T-cell (primary cell): ENCODE measurements around the gene TNRC6A. TPM values are rescaled to one million over a fixed set of nuclear protein-coding genes. Genes with fewer than 3 reads are reported as not detected.
A peak's percentile ranks its signal among the peaks of the same experiment; 100 is the strongest.
"Not testable (repeated sequence)": the region's sequence is repeated elsewhere in the genome, so short reads cannot be mapped to it uniquely, and the experiment has no call there.

Source experiments
- ATAC-seq, 4 experiments: fragments of 200-7000 bp in 3 of 4; fragments of 150-1000 bp in 1 of 4; cut with Tn5 transposase; replicated peaks in 1 of 4; 1 replicate in 3 of 4; 2 replicates in 1 of 4; pipeline ENCODE4 v1.10.0; 2021; ENCODE audit warnings: moderate library complexity in 3 of 4, mild to moderate bottlenecking in 2 of 4, moderate number of reproducible peaks in 1 of 4
- CTCF ChIA-PET, 2 donors: fragments of 300-600 bp; sonication (Branson Sonifier 250); formaldehyde crosslinking; loops; one replicate each; lab custom pipeline; 2022; ENCODE audit warnings: antibody characterized with exemption in 2 of 2; lab: Charles Lee
- POLR2A ChIA-PET, 2 donors: fragments of 300-600 bp; sonication (Branson Sonifier 250); formaldehyde crosslinking; loops; one replicate each; lab custom pipeline; 2022; ENCODE audit warnings: antibody characterized with exemption in 2 of 2; lab: Charles Lee
- DNase-seq, 35 experiments: peaks; one replicate each; pipeline versions ENCODE4 v3.0.0 to v3.0.0-alpha.2; 2013 to 2023
- H3K27ac ChIP-seq: one replicate; pipeline ENCODE4 v1.5.1; 2013; ENCODE audit warnings: low read length
- H3K27me3 ChIP-seq, 2 experiments: replicated peaks in 1 of 2; 1 replicate in 1 of 2; 2 replicates in 1 of 2; pipeline versions ENCODE4 v1.6.1 to v1.7.0; 2013; ENCODE audit warnings: low read length in 1 of 2, mixed read lengths in 1 of 2; ENCODE audit not compliant: control insufficient read depth in 2 of 2, insufficient read depth in 2 of 2; ENCODE audit errors: extremely low read depth in 1 of 2
- H3K36me3 ChIP-seq, 2 donors: 1 replicate in 1 of 2; 2 replicates in 1 of 2; pipeline versions ENCODE4 v1.6.1 to v1.7.0; 2013; ENCODE audit warnings: low read length in 1 of 2; ENCODE audit not compliant: control insufficient read depth in 2 of 2, insufficient read depth in 1 of 2; ENCODE audit errors: extremely low read depth in 1 of 2
- H3K4me1 ChIP-seq, 2 experiments: 1 replicate in 1 of 2; 2 replicates in 1 of 2; pipeline versions ENCODE4 v1.6.1 to v1.7.0; 2013; ENCODE audit warnings: low read length in 2 of 2, mixed read lengths in 1 of 2; ENCODE audit not compliant: insufficient read depth in 2 of 2, control insufficient read depth in 1 of 2; ENCODE audit errors: extremely low read depth in 1 of 2
- H3K4me3 ChIP-seq, 2 donors: 1 replicate in 1 of 2; 2 replicates in 1 of 2; pipeline versions ENCODE4 v1.5.1 to v1.7.0; 2013; ENCODE audit warnings: mild to moderate bottlenecking in 2 of 2, low read length in 1 of 2, moderate library complexity in 1 of 2; ENCODE audit not compliant: control insufficient read depth in 1 of 2; ENCODE audit errors: extremely low read depth in 1 of 2
- H3K9me3 ChIP-seq: 2 replicates; pipeline ENCODE4 v1.7.0; 2013
- H3K27ac Mint-ChIP-seq, 2 donors: one replicate each; pipeline ENCODE4 v1.8.0; 2020 to 2021; ENCODE audit warnings: mild to moderate bottlenecking in 2 of 2, mixed read lengths in 2 of 2
- H3K27me3 Mint-ChIP-seq, 2 donors: one replicate each; pipeline ENCODE4 v1.8.0; 2021 to 2022; ENCODE audit warnings: mixed read lengths in 2 of 2
- H3K36me3 Mint-ChIP-seq: one replicate; pipeline ENCODE4 v1.8.0; 2021; ENCODE audit warnings: mixed read lengths
- H3K4me1 Mint-ChIP-seq, 3 donors: one replicate each; pipeline ENCODE4 v1.8.0; 2020 to 2022; ENCODE audit warnings: mixed read lengths in 3 of 3, mild to moderate bottlenecking in 1 of 3
- H3K4me3 Mint-ChIP-seq, 3 donors: one replicate each; pipeline ENCODE4 v1.8.0; 2020 to 2022; ENCODE audit warnings: mild to moderate bottlenecking in 3 of 3, mixed read lengths in 3 of 3, moderate library complexity in 3 of 3
- H3K9me3 Mint-ChIP-seq, 3 donors: one replicate each; pipeline ENCODE4 v1.8.0; 2020 to 2022; ENCODE audit warnings: mixed read lengths in 3 of 3
- WGBS: methylation state at CpG from one replicate; pipeline ENCODE4 v1.1.5; 2013; ENCODE audit warnings: missing lambda C conversion rate; ENCODE audit not compliant: insufficient coverage; 5-methylcytosine and 5-hydroxymethylcytosine counted together
- total RNA-seq, 35 experiments: library from RNA in 6 of 35; stranded (reverse) in 6 of 35; fragments of 120-200 nt in 1 of 35; gene quantifications; one replicate each; pipeline versions ENCODE4 v1.2.1 to v1.2.4 and lab custom pipeline; 2013 to 2026

TNRC6A gene
- total RNA-seq, 5 donors from 2014 or later (not counting 1 experiment from before 2014, with no cell fraction given) = 74.7 to 79.4 (median 77.9) TPM

DNA sequence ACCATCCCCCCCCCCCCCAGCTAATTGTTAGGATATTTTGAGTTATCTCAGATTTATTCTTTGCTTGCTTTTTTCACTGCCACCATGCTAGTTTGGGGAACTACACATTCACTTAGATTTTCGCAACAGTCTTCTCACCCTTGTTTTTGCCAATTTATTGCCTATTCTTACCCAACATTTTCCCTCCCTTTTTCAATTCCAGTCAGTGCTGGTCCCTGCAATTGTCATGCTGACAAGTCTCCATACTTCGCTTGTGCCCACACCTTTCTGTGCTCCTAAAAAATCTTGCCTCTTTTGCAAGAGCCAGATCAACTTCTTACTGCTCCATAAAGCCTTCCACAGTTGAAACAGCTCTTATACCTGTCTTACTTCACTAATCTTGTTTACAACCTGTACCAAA, 16.3 kb downstream of the TNRC6A start:
- DNase-seq = no peak
- CTCF ChIA-PET = interaction anchor here in 1 of 2 donors (0.9 to 1.5 kb wide), 2 partner anchors 10 to 13 kb away, joined by 3 to 6 read pairs; no protein-coding TSS in a partner anchor
- Mint-ChIP-seq H3K4me3 (peak overlapping the region in 1 of 3 donors; percentile 18), H3K27me3 (no peaks in the 10 kb centered on the region), H3K9me3 (no peaks in the 10 kb centered on the region), H3K36me3 (peaks cover 30% of the 10 kb centered on the region), H3K4me1 (peaks cover 93% of the 10 kb centered on the region in 3 donors), H3K27ac (peak overlapping the region in 1 of 2 donors; percentile 34)
- H3K36me3 ChIP-seq = peaks cover 0 to 11% of the 10 kb centered on the region in 2 donors
- no peaks in the 10 kb centered on the region for H3K9me3 ChIP-seq
- POLR2A ChIA-PET = no interaction called here
- peaks cover 10 to 31% of the 10 kb centered on the region in 2 experiments for H3K4me1 ChIP-seq
- H3K27me3 ChIP-seq = no peaks in the 10 kb centered on the region
- no peak overlapping the region for H3K27ac ChIP-seq
- no peak for ATAC-seq
- 95% methylated on average over 2 of the region's 2 CpGs for WGBS
- no peak overlapping the region for H3K4me3 ChIP-seq

GRCh38 chr16:24747441-24747840, 18.0 kb downstream of the TNRC6A start:
- CTCF ChIA-PET = no interaction called here
- POLR2A ChIA-PET = no interaction called here

DNA sequence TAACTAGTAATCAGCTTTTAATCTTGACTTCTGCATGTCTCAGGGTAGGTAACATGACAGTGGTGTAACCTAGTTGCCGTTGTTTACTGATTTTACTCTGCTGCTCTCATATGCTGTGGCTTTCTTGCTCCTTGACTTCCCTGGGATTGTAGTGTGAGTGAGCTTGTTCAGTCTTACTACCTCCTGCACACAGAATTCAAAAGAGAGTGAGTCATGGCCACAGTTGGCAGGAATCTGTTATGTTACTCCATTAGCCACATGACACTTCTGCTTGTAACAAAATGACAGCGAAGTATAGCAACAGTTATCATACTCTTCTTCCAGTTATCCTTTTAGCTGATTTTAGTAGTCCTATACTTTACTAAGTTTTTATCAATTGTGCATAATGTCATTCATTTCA, 18.8 kb downstream of the TNRC6A start:
- Mint-ChIP-seq H3K27me3 (no peaks in the 10 kb centered on the region), H3K4me1 (peaks cover 89 to 92% (median 91%) of the 10 kb centered on the region in 3 donors), H3K36me3 (peaks cover 23% of the 10 kb centered on the region), H3K4me3 (no peak overlapping the region), H3K9me3 (no peaks in the 10 kb centered on the region), H3K27ac (no peak overlapping the region)
- no peaks in the 10 kb centered on the region for H3K9me3 ChIP-seq
- ATAC-seq (peak in 2 of 4 experiments; percentile 43 to 48), DNase-seq (no peak)
- CTCF ChIA-PET = no interaction called here
- no peak overlapping the region for H3K27ac ChIP-seq
- no peak overlapping the region for H3K4me3 ChIP-seq
- POLR2A ChIA-PET = no interaction called here
- no CpG with 5 or more reads among the region's 2 CpGs for WGBS
- peaks cover 0 to 16% of the 10 kb centered on the region in 2 donors for H3K36me3 ChIP-seq
- peaks cover 7 to 24% of the 10 kb centered on the region in 2 experiments for H3K4me1 ChIP-seq
- no peaks in the 10 kb centered on the region for H3K27me3 ChIP-seq

More at GRCh38 chr16:24747441-24747840, 18.0 kb downstream of the TNRC6A start:
- Histone ChIP-seq H3K4me3 (no peak overlapping the region), H3K27me3 (no peaks in the 10 kb centered on the region), H3K9me3 (no peaks in the 10 kb centered on the region), H3K4me1 (peaks cover 7 to 30% of the 10 kb centered on the region in 2 experiments), H3K27ac (no peak overlapping the region), H3K36me3 (peaks cover 0 to 16% of the 10 kb centered on the region in 2 donors)
- Mint-ChIP-seq H3K9me3 (no peaks in the 10 kb centered on the region), H3K27ac (no peak overlapping the region), H3K27me3 (no peaks in the 10 kb centered on the region), H3K4me3 (no peak overlapping the region), H3K36me3 (peaks cover 23% of the 10 kb centered on the region), H3K4me1 (peaks cover 89 to 90% (median 90%) of the 10 kb centered on the region in 3 donors)
- no peak for DNase-seq
- WGBS = no CpG with 5 or more reads among the region's 2 CpGs
- no peak for ATAC-seq

- H3K4me3 ChIP-seq = no peak overlapping the region
- Mint-ChIP-seq H3K4me3 (peak overlapping the region in 1 of 3 donors; percentile 33), H3K27me3 (no peaks in the 10 kb centered on the region), H3K27ac (peak overlapping the region in 1 of 2 donors; percentile 8), H3K36me3 (peaks cover 23% of the 10 kb centered on the region), H3K9me3 (no peaks in the 10 kb centered on the region), H3K4me1 (peaks cover 84 to 85% (median 84%) of the 10 kb centered on the region in 3 donors)
- CTCF ChIA-PET = no interaction called here
- no peaks in the 10 kb centered on the region for H3K9me3 ChIP-seq
- peaks cover 4 to 23% of the 10 kb centered on the region in 2 experiments for H3K4me1 ChIP-seq
- no peak overlapping the region for H3K27ac ChIP-seq
- DNase-seq (no peak), ATAC-seq (peak in 1 of 4 experiments; percentile 28)
- no peaks in the 10 kb centered on the region for H3K27me3 ChIP-seq
- H3K36me3 ChIP-seq = peaks cover 0 to 16% of the 10 kb centered on the region in 2 donors
- POLR2A ChIA-PET = no interaction called here
Measured at GRCh38 chr16:24749310-24749709, 19.9 kb downstream of the TNRC6A start.

DNA sequence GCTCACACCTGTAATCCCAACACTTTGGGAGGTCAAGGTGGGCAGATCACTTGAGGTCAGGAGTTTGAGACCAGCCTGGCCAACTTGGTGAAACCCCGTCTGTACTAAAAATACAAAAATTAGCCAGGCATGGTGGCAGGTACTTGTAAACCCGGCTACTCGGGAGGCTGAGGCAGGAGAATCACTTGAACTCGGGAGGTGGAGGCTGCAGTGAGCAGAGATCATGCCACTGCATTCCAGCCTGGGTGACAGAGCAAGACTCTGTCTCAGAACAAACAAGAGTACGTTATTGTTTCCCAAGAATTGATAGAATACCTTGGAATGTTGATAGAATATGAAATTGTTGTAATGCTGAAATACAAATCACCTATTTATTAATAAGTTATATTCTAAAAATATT, 20.4 kb downstream of the TNRC6A start:
- Histone ChIP-seq H3K4me1 (peaks cover 2 to 23% of the 10 kb centered on the region in 2 experiments), H3K36me3 (peaks cover 0 to 16% of the 10 kb centered on the region in 2 donors)
- H3K27ac ChIP-seq, H3K4me3 ChIP-seq, H3K9me3 ChIP-seq, H3K4me3 Mint-ChIP-seq, CTCF ChIA-PET, ATAC-seq, DNase-seq, H3K9me3 Mint-ChIP-seq, H3K27ac Mint-ChIP-seq, H3K27me3 ChIP-seq, H3K27me3 Mint-ChIP-seq: not testable (repeated sequence)
- H3K4me1 Mint-ChIP-seq = peaks cover 84 to 86% (median 84%) of the 10 kb centered on the region in 3 donors
- WGBS = 98% methylated on average over 4 of the region's 5 CpGs
- H3K36me3 Mint-ChIP-seq = peaks cover 23% of the 10 kb centered on the region
- POLR2A ChIA-PET = interaction anchor here in 1 of 2 donors (1.0 kb wide), 1 partner anchor 22 kb away, joined by 4 read pairs; no protein-coding TSS in a partner anchor

DNA sequence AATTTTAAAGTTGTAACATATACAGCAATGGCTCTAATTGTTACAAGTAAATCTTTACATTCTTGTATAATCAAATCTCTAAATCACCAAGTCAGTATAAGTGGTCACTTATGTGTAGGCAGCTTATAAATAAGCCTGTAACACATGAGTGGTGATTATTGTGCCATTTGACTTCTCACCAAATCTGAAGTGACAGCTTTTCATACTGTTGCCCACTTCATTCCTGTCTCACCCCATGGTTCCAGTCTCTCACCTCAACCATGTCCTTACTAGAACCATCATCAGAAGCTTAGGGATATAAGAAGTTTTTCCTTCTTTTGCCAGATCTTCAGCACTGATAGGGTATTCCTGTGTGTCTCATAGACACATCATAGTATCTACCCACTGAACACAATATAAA, 23.5 kb downstream of the TNRC6A start:
- ATAC-seq (no peak), DNase-seq (no peak)
- Mint-ChIP-seq H3K4me3 (no peak overlapping the region), H3K9me3 (no peaks in the 10 kb centered on the region), H3K27ac (peak overlapping the region in 1 of 2 donors; percentile 0), H3K36me3 (peaks cover 11% of the 10 kb centered on the region), H3K4me1 (peaks cover 66 to 79% (median 77%) of the 10 kb centered on the region in 3 donors), H3K27me3 (no peaks in the 10 kb centered on the region)
- Histone ChIP-seq H3K4me1 (peaks cover 0 to 14% of the 10 kb centered on the region in 2 experiments), H3K36me3 (peaks cover 0 to 8% of the 10 kb centered on the region in 2 donors), H3K27me3 (no peaks in the 10 kb centered on the region), H3K9me3 (no peaks in the 10 kb centered on the region), H3K27ac (no peak overlapping the region), H3K4me3 (no peak overlapping the region)
- CTCF ChIA-PET = interaction anchor here in 1 of 2 donors (0.5 to 0.7 kb wide), 2 partner anchors 473 to 1626 kb away, joined by 3 read pairs; no protein-coding TSS in a partner anchor
- POLR2A ChIA-PET = interaction anchor here in 1 of 2 donors (0.6 to 0.8 kb wide), 2 partner anchors 19 to 23 kb away, joined by 3 read pairs; no protein-coding TSS in a partner anchor
